Measurements from ENCODE around the gene LDLRAD4.
"Not testable (repeated sequence)": the region's sequence is repeated elsewhere in the genome, so short reads cannot be mapped to it uniquely, and the experiment has no call there.

The LDLRAD4 gene

GRCh38 chr18:13453714-13454113 lies 235.2 kb downstream of the LDLRAD4 start:
- DNase-seq, result no peak

GRCh38 chr18:13454363-13455150 lies 236.0 kb downstream of the LDLRAD4 start:
- no peak for DNase-seq

- DNase-seq, result no peak
Measured at GRCh38 chr18:13455471-13455870, 236.9 kb downstream of the LDLRAD4 start.

GRCh38 chr18:13455960-13456481 lies 237.5 kb downstream of the LDLRAD4 start:
- no peak for DNase-seq

- DNase-seq, result no peak
Measured at GRCh38 chr18:13456736-13457271, 238.2 kb downstream of the LDLRAD4 start.

GRCh38 chr18:13457327-13457726 lies 238.8 kb downstream of the LDLRAD4 start:
- no peak for DNase-seq

- DNase-seq, result no peak
Measured at GRCh38 chr18:13460946-13461345, 242.4 kb downstream of the LDLRAD4 start.

- DNase-seq, result no peak
Measured at GRCh38 chr18:13461469-13461868, 242.9 kb downstream of the LDLRAD4 start.

GRCh38 chr18:13461936-13462335 lies 243.4 kb downstream of the LDLRAD4 start:
- no peak for DNase-seq

- DNase-seq, result no peak
Measured at GRCh38 chr18:13462686-13463085, 244.1 kb downstream of the LDLRAD4 start.

- DNase-seq, result peak in 1 of 2 donors; percentile 10
Measured at GRCh38 chr18:13463526-13464210, 245.1 kb downstream of the LDLRAD4 start.

GRCh38 chr18:13464432-13465123 lies 246.0 kb downstream of the LDLRAD4 start:
- peak; percentile 53 to 60 for DNase-seq

- DNase-seq, result peak in 1 of 2 donors; percentile 9
Measured at GRCh38 chr18:13465124-13465446, 246.5 kb downstream of the LDLRAD4 start.

- no peak for DNase-seq
Measured at GRCh38 chr18:13465476-13465875, 246.9 kb downstream of the LDLRAD4 start.

GRCh38 chr18:13470516-13471197 lies 252.1 kb downstream of the LDLRAD4 start:
- DNase-seq, result no peak

- no peak for DNase-seq
Measured at GRCh38 chr18:13471198-13471845, 252.8 kb downstream of the LDLRAD4 start.

GRCh38 chr18:13471971-13472628 lies 253.5 kb downstream of the LDLRAD4 start:
- DNase-seq, result no peak

GRCh38 chr18:13473751-13474150 lies 255.2 kb downstream of the LDLRAD4 start:
- no peak for DNase-seq

- no peak for DNase-seq
Measured at GRCh38 chr18:13474336-13474735, 255.8 kb downstream of the LDLRAD4 start.

- no peak for DNase-seq
Measured at GRCh38 chr18:13474907-13475545, 256.5 kb downstream of the LDLRAD4 start.

GRCh38 chr18:13476312-13476711 lies 257.8 kb downstream of the LDLRAD4 start:
- not testable (repeated sequence) for DNase-seq

Data from activated CD4-positive, alpha-beta T cell treated with anti-CD3 and anti-CD28 coated beads for 4 hours (primary cell).